Smooth muscle cell (in vitro differentiated cells): ENCODE data around the gene ZNF248. TPM values are rescaled to one million over a fixed set of nuclear protein-coding genes. Genes with fewer than 3 reads are reported as not detected.
"Not testable (repeated sequence)": the region's sequence is repeated elsewhere in the genome, so short reads cannot be mapped to it uniquely, and the experiment has no call there.

ENCODE experiments used
- DNase-seq: peaks from one replicate; lab custom pipeline; 2025; ENCODE audit not compliant: unreplicated experiment; lab: John Stamatoyannopoulos, UW
- H2AFZ ChIP-seq: fragments of 200-600 bp; sonication (generic); 2 replicates; pipeline ENCODE4 v1.6.0; 2016; ENCODE audit warnings: antibody characterized with exemption, low read depth, mild to moderate bottlenecking
- H3F3A ChIP-seq: fragments of 200-600 bp; sonication (generic); 2 replicates; pipeline ENCODE4 v1.6.0; 2017; ENCODE audit warnings: antibody characterized with exemption, low read depth
- H3K27ac ChIP-seq: fragments of 200-600 bp; sonication (generic); 2 replicates; pipeline ENCODE4 v1.5.1; 2016; ENCODE audit warnings: low read depth, mild to moderate bottlenecking
- H3K27me3 ChIP-seq: fragments of 200-600 bp; sonication (generic); 2 replicates; pipeline ENCODE4 v1.6.1; 2016; ENCODE audit warnings: low read depth, mild to moderate bottlenecking
- H3K36me3 ChIP-seq: fragments of 200-600 bp; sonication (generic); 2 replicates; pipeline ENCODE4 v1.5.1; 2016; ENCODE audit warnings: low read depth
- H3K4me1 ChIP-seq: fragments of 200-600 bp; sonication (generic); 2 replicates; pipeline ENCODE4 v1.5.1; 2016; ENCODE audit warnings: low read depth
- H3K4me2 ChIP-seq: fragments of 200-600 bp; sonication (generic); 2 replicates; pipeline ENCODE4 v1.6.0; 2016; ENCODE audit warnings: mild to moderate bottlenecking
- H3K4me3 ChIP-seq: fragments of 200-600 bp; sonication (generic); 2 replicates; pipeline ENCODE4 v1.5.1; 2016; ENCODE audit warnings: mild to moderate bottlenecking
- H3K79me2 ChIP-seq: fragments of 200-600 bp; sonication (generic); 2 replicates; pipeline ENCODE4 v1.6.0; 2016; ENCODE audit warnings: low read depth, mild to moderate bottlenecking
- H3K9ac ChIP-seq: fragments of 200-600 bp; sonication (generic); 2 replicates; pipeline ENCODE4 v1.6.0; 2016; ENCODE audit warnings: low read depth
- H3K9me3 ChIP-seq: fragments of 200-600 bp; sonication (generic); replicated peaks from 2 replicates; pipeline ENCODE4 v1.5.1; 2016; ENCODE audit warnings: low read depth
- H4K20me1 ChIP-seq: fragments of 200-600 bp; sonication (generic); 2 replicates; pipeline ENCODE4 v1.6.0; 2016; ENCODE audit warnings: low read depth
- CTCF ChIP-seq: fragments of 200-600 bp; sonication (generic); IDR thresholded peaks from 2 replicates; pipeline ENCODE4 v1.5.1; 2017; ENCODE audit warnings: borderline replicate concordance, mild to moderate bottlenecking, antibody characterized with exemption; ENCODE audit not compliant: insufficient read depth, poor library complexity, severe bottlenecking
- WGBS: methylation state at CpG from one replicate; pipeline ENCODE4 v1.1.7; 2016; ENCODE audit warnings: low lambda C conversion rate; 5-methylcytosine and 5-hydroxymethylcytosine counted together
- polyA plus RNA-seq: library from polyadenylated mRNA; unstranded; fragments of >200 nt; fragmentation: Nextera tagmentation; extraction: Ambion mirVana; gene quantifications from 2 replicates; pipeline ENCODE4 v1.2.1, GENCODE V29; 2016
- total RNA-seq: library from RNA; depleted of rRNA; stranded (reverse); fragments of >200 nt; gene quantifications from 2 replicates; pipeline ENCODE4 v1.2.3, GENCODE V29; 2014

The ZNF248 gene
- total and polyA plus RNA-seq, 2 experiments from 2014 or later: not detected

GRCh38 chr10:37747081-37747480 is 110.3 kb downstream of the ZNF248 start:
- peaks cover 10% of the 10 kb centered on the region for H3K9me3 ChIP-seq
- 70% methylated on average over 5 of the region's 5 CpGs for WGBS

GRCh38 chr10:37741831-37742230 is 115.6 kb downstream of the ZNF248 start:
- H3K4me2 ChIP-seq: no peak overlapping the region
- no peaks in the 10 kb centered on the region for H3K36me3 ChIP-seq
- no peaks in the 10 kb centered on the region for H3K27me3 ChIP-seq
- no peak overlapping the region for H2AFZ ChIP-seq
- no peak overlapping the region for H3K27ac ChIP-seq
- no peaks in the 10 kb centered on the region for H3K4me1 ChIP-seq
- no peak for DNase-seq
- no peaks in the 10 kb centered on the region for H4K20me1 ChIP-seq
- H3K9ac ChIP-seq: no peak overlapping the region
- no peaks in the 10 kb centered on the region for H3K79me2 ChIP-seq
- no peak for TF ChIP-seq CTCF
- peaks cover 10% of the 10 kb centered on the region for H3K9me3 ChIP-seq
- no peaks in the 10 kb centered on the region for H3F3A ChIP-seq
- H3K4me3 ChIP-seq: no peak overlapping the region
- WGBS: 73% methylated on average over 5 of the region's 5 CpGs

More at GRCh38 chr10:37747081-37747480, 110.3 kb downstream of the ZNF248 start:
- Histone ChIP-seq H3K79me2 (no peaks in the 10 kb centered on the region), H3K27ac (no peak overlapping the region), H3K4me2 (no peak overlapping the region), H2AFZ (no peak overlapping the region), H3K36me3 (no peaks in the 10 kb centered on the region), H3K27me3 (no peaks in the 10 kb centered on the region), H3F3A (no peaks in the 10 kb centered on the region), H4K20me1 (no peaks in the 10 kb centered on the region), H3K4me1 (no peaks in the 10 kb centered on the region), H3K9ac (no peak overlapping the region), H3K4me3 (no peak overlapping the region)
- no peak for DNase-seq
- TF ChIP-seq CTCF: no peak

- H2AFZ ChIP-seq: no peak overlapping the region
- H3K4me1 ChIP-seq: no peaks in the 10 kb centered on the region
- no peak overlapping the region for H3K4me3 ChIP-seq
- no peaks in the 10 kb centered on the region for H3K79me2 ChIP-seq
- DNase-seq: no peak
- no peaks in the 10 kb centered on the region for H3K36me3 ChIP-seq
- WGBS: 74% methylated on average over 3 of the region's 3 CpGs
- H4K20me1 ChIP-seq: no peaks in the 10 kb centered on the region
- no peak overlapping the region for H3K27ac ChIP-seq
- no peak overlapping the region for H3K4me2 ChIP-seq
- H3F3A ChIP-seq: no peaks in the 10 kb centered on the region
- TF ChIP-seq CTCF: no peak
- peaks cover 7% of the 10 kb centered on the region for H3K9me3 ChIP-seq
- H3K27me3 ChIP-seq: no peaks in the 10 kb centered on the region
- no peak overlapping the region for H3K9ac ChIP-seq
Observed at GRCh38 chr10:37739181-37739580, 118.2 kb downstream of the ZNF248 start.

GRCh38 chr10:37738241-37738640 is 119.2 kb downstream of the ZNF248 start:
- H2AFZ ChIP-seq, H3K27ac ChIP-seq, H4K20me1 ChIP-seq, H3K27me3 ChIP-seq, DNase-seq, H3K4me3 ChIP-seq, H3K79me2 ChIP-seq, H3K9me3 ChIP-seq, H3K4me2 ChIP-seq, H3F3A ChIP-seq, H3K36me3 ChIP-seq, H3K9ac ChIP-seq, H3K4me1 ChIP-seq: not testable (repeated sequence)
- WGBS: 89% methylated on average over 16 of the region's 16 CpGs
